ENCODE results near the gene NDUFA11.

NDUFA11 gene

DNA sequence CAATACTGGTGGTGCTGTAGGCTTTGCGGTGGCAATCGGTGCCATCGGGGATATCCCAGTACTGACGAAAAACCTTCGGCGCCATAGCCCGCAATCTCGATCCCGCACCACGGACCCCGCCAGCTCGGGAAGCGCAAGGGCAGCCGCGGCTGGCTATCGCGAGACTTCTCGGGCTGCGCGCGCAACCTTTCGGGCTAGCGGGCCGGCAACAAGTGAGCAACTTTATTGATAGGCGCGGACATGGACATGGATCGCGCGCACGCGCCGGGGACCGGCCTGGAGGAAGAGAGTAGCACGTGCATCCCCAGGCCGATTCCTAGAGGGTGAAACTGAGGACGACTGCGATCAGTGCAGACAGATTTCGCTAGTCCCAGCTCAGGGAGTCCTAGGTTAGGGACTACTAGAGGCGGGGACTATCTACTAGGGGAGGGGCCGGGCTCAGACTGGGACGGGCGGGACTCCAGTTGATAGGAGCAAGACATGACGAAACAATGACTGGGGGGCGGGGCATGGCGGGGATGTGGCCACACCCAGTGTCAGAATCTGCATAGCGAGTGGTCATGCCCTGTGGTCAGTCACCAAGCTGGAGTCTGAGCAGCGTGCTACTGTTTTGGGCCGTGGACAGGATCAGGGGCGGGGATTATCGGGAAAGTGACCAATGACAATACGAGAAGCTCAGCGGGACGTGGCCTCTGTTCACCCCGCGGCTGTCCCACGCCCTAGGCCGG, at the start of gene NDUFA11:
Gene NDUFA11 (minus strand): TSS at position 167 of the 728 bp plus-strand sequence. CDS start 82 bp downstream, at position 85.
- peak; percentile 91 to 100 (median 99) for DNase-seq

DNA sequence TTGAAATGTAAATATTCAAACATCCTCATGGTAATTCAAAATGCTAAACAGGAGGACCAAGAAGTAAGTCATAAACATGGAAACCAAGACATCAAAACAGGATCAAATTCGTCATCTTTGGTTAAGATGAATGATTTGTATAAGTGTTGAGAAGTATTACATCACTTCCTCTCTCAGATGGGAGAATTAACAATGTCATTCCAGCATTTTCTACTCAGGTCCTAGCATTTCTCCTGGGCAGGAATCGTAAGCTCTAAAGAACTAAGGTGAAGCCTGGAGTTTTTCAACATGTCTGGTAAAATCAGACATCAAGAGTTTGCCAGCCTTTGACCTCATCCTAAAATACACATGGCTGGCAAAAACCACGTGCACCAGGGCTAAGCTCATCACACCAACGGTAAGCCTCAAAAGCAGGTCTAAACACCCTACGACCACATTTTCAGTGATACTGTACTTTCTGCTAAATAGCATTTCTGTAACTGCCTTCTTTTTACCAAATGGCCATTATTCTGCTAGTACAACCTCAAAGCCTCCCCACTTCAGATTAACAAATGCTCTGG, 49.5 kb upstream of the NDUFA11 start:
- peak in 1 of 3 experiments; percentile 28 for DNase-seq

DNA sequence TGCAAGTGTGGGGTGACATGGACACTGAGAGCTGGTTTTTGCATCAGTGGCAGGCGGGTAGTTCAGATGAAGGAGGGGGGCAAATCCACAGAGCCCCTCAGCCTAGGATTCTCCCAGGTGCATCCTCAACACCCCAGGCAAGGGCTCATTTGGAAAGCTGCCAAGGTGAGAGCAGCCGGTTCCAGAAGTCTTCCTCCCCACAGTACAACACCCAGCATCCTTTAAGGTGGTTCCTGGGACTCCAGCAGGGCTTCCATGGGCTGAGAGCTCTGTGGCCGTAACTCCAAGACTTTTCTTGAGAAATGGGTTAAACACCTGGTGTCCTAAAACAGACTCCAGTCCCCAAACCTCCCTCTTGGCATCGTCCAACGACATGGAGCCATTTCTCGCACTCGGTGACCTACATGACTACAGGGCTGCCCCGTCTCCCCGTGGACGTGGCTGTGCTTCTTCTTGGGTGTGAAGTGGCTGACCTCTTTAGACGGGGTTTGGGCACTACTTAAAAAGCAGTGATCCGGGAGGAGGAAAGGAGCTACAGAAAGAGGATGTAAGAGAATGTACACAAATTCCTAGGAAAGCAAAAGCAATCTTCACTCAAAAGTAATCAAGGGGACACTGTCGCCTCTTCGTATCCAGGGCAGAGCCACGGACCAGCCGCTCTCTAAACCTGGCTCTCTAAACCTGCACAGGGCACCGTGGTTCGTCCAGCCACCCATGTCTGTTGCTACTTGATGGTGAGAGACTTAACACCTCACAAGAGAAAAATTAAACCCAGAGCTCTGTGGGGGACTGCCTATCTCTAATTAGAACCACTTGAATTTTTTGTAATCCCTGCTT, 48.8 kb upstream of the NDUFA11 start:
- peak in 2 of 3 experiments; percentile 36 to 68 for DNase-seq

DNA sequence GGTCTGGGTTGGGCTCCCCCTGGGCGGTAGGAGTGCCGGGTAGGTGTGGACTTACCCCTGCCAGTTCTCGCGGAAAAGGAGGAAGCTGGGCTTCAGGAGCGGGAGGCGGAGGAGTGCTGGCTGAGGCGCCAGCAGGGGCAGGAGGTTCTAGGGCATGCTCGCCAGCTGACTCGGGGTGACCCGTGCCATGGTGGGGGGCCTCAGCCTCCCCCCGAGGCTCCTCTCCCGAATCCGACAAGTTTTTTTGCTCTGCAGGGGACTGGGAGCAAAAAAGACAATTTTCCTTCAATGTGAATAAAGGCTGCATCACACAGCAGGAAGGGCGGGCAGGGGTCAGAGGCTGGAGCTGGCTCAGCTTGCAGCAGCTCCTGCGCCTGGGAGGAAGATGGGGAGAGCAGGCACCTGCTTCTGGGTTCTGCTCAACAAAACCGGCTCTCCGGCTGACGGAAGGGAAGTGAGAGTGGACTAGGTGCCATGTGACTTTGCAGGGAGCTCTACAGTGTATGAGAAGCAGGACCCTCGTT, 47.8 kb upstream of the NDUFA11 start:
- DNase-seq, result peak in 1 of 3 experiments; percentile 40

DNA sequence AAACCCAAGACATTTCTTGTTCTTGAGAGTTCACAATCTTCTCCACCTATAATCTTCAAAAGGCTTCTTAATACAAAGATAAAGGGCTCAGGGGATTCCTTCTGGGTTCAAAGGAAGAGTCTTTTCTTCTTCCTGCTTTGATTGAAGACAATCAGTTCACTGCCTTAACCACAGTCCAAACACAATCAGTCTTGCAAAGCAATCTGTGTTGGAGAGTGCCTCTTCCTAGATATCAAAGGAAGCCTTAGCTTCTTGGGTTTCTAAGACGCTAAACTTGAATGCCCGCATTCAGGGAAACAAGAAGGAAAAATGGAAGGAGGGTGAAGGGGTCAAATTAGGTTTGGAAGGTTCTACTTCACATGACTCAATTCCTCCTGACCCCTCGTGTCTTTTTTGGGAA, 47.2 kb upstream of the NDUFA11 start:
- DNase-seq, result no peak

DNA sequence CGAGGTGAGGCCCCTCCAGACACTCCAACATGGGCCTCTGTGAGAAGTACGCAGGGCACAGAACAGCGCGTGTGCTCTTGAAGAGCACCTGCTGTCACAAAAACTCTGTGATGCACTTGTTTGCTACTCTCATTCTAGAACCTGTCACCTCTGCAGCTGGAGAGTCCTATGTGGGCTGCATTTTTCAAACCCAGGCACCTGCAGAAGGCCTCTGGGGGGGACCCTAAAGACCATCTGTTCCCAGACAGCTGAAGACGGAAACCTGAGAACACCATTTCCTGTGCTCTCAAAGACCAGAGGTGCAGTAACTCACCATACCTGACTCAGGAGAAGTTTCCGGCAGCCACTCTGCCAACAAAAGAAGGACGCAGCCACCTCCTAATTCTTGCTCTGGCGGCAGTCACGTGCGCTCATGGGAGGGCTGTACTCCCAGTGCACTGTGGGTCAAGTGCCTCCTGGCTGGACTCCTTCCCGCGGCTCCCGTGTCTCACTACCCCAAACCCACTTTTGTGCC, 46.3 kb upstream of the NDUFA11 start:
- peak; percentile 63 to 91 (median 82) for DNase-seq

DNA sequence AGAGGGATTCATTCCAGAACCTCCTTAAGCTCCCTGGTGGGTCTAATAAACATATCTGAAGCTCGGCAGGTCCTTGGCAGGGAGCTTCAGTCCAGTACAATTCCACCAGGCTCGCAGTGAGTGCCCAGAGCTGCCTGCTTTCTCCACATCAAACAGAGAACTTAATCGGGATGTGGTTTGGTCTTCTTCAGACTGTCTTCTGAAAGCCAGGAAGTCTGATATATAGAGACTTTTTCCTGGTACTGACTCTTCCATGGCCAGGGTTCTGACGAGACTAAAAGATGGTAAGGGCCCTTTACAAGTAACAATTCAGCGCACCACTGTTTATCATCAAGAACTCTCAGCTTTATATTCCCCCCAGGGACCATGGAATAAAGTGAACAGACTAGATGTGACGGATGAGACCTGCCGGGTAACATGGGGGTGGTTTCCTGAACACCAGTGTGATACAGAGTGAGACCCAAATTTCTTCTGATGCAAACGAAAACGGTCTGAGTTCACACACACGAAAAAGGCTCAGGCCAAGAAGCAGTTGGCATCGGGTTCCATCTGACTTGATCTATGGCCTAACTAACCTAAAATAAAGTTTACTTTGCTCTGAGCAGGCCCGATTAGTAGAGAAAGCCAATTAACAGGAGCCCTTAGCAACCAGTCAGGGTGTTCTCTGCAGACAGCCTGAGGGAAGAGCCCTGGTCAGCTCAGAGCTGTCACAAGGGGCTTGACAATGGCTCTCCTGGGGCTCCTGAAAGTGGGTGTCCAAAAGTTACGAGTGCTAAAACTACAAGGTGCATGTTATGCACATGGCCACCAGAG, 45.4 kb upstream of the NDUFA11 start:
- peak in 1 of 3 experiments; percentile 71 for DNase-seq

DNA sequence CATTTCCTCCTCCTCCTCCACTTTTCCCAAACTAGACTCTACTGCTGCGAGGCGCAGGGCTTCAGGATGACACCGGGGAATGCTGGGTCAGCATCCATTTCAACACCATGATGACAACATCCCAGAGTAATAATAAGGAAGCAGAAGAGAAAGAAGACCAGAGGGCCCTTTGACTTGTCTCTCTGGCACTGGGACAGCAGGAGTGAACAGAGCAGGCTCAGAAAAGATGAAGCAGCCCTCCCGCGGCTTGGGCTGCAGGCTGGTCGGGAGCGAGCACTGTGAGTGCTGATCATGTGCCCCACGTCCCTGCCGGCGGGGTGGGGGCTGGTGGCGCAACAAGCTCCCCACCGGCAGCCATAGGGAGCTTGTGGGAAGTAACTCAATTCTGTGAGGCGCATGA, 43.8 kb upstream of the NDUFA11 start:
- no peak for DNase-seq

DNA sequence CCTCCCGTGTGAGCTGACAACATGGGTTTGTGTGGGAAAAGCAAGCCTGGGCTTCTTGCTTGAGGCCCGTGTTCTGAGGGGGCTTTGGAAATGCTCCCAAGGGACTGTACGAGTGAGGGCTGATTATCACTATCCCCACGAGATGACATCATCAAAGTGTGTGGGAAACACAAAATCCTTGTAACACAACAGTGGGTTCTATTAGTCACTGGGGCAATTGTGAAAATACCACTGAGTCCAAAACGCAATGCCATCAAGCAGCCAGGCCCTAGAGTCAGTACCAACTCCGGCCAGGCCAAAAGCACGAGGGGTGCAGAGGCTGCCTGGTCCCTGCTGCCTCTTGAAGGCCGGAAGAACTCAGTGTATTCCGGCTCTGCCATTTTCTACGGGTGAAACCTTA, 40.0 kb upstream of the NDUFA11 start:
- no peak for DNase-seq

DNA sequence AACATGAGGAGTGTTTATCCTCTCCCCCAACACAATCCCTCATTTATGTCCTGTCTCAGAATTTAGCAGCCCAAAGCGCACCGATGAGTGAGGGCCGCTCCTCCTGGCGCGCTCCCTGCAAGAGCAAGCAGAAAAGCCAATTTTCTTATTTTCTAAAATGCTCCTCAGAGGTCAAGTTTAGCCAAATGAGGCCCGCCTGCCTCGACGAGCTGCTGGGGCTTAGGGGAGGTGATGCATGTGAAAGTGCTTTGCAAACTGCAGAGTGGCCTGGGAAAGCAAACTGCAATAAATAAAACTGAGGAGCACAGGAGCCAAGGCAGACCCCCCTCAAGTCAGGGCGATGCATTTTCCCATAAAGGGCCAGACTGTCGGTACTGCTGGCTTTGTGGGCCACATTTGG, 39.5 kb upstream of the NDUFA11 start:
- no peak for DNase-seq

DNA sequence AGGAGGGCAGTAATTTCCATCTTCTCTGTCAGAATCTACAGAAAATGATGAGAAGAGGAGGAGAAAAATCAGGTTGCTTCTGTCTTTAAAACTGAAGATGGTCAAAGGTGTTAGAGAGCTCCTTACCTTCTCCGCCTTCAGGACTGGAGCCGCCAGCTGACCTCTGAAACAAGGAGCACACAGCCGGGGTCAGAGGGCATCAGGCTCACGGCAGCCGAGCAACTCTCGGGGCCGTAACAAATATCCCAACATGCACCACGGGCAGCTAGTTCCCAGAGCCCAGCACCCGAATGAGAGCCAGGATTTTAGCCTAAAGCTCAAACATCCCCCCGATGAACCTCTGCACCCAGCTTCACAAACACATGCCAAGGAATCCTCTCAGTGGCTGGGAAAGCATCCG, 38.1 kb upstream of the NDUFA11 start:
- DNase-seq, result no peak

DNA sequence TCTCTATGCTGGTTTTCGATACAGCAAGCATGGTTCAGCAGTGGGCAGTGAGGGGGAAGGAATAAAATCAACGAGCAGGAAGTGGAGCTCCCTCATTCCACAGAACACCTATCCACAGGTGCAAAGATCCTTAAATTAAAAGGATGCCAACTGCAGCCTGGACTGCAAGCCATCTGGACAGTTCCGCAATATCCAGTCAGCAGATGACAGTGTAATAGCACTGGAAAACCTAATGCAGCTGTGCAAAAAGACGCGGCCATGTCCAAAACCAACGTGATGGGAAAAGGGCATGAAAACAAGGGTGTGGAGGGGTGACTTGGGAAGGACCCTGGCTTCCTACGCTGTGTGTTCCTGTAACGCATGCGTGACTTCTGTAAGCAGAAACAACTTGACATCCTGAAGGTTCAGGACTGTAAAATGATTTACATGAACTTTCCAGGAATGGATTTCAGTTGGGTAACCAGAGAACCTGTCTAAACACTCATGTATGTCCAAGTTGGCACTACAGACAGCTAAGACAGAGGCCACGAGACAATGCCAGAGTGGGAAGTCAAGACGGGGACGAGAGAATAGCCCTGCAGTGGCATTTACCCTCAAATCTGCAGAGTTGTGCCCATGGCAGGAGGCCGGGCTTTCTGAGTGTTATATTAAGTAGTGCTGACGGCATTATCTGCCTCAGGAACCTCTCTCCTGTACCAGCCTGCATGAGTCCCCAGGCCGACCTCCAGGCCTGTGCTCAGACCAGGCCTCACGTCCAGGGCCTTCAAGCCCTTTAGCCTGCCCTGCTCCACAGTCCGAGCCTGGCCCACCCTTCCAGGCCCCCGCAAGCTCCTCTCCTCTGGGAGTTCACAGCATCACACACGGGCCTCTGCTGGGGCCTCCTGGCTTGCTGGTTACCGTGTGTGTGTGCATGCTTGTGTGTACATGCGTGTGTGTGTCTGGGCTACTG, 36.9 kb upstream of the NDUFA11 start:
- DNase-seq, result no peak

DNA sequence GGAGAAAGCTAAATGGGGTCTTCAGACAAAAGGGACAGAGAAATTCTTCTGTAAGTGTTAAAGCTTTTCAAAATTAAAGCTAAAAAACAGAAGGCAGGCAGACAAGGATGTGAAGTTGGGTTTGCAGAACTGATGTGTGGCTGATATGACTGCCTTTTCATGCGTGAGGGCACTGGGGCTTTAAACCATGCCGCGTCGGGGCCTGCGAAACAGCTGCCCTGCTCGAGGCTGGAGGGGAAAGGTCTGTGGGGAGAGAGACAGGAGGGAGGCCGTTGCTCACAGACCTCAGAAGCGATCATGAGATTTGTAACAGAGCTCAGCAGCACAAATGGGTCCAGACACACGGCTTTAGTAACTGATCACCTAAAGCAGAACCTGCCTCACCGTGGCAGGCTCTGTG, 34.0 kb upstream of the NDUFA11 start:
- DNase-seq, result no peak

DNA sequence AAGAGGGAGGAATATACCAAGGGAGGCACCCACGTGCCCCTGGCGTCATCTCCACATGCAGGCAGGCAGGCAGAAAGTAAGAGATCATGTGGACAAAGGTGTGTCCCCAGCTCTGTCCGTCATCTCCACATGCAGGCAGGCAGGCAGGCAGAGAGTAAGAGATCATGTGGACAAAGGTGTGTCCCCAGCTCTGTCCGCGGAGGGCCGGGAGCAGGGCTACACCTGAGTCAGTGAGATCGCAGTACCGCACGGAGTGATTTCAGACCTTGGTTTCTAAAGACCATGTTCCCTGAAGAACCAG, 32.7 kb upstream of the NDUFA11 start:
- DNase-seq, result no peak

DNA sequence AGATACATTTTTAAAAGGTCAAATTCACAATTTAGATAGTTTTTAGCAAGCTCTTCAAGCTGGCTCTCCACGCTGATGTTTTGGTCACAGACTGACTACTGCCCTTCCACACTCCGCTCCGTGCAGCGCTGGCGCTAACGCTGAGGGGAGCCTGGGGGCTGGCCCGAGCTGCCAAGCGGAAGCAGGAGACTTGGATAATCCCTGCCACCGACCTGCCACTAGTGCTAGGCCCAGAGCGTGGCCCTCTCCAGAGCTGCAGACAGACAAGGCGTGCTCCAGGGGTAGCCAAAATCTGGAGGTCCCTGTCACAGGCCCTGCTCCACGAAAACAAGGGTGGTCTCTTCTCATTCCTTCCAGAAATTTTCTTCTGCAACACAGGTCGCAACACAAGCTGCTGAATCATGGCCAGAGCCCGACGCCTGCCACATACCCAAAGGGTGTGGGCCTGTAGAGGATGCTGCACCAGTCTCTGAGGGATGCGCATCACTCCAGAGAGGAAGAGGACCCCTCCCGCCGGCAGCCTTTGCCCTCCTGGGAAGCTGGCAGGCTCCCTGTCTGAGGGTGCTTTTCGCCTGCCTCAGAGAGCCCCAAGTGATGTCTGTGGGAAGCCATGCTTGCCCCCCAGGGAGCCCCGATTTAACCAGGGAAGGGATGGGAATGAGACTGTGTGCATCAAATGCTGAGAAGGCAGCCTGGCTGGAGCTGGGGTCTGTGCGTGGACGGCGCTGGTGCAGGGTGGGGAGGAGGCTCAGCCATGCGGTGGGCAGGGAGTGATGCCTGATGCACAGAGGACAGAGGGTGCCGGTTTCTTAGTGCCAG, 32.1 kb upstream of the NDUFA11 start:
- DNase-seq, result no peak

DNA sequence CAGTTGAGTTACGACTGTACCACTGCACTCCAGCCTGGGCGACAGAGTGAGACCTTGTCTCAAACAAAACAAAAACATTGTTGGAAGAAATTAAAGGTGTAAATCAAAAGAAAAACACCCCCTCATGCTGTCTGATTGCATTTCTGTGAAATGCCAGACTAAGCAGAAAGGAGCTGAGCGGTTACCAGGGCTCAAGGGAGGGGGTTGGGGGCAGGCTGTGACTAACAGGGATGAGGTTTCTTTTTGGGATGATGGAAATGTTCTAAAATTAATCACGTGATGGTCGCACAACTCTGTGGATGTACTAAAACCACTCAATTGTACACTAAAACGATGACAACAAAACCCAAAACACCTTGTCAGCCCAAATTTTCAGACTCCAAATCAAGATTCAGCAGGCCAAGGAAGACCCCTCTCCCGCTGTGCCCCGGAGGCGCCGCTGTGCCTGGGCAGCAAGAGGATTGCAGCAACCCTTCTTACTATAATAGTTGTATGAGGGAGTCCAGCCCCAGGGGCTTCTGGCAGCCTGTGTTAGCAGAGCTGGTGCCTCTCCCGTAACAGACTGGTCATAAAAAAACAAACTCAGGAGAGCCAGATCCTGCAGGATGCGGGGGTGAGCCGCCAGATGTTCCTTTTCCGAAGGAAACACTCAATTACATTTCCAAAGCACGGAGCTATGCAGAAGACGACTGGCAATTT, 31.3 kb upstream of the NDUFA11 start:
- DNase-seq, result peak in 1 of 3 experiments; percentile 25

DNA sequence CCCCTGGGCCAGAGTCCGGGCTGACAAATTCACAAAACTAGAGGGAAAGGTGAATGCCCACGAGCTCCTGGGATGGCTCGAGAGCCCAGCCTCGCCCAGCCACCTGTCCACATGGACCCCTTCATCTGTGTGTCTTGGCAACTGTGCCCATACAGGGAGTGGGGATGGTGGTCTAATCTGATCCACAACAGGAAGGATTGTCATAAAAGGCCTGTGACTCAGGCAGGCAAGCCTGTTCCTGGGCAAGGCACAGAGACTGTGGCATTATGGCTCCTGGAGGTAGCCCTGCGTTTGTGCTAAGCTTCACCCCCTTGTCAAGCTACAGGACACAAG, 30.4 kb upstream of the NDUFA11 start:
- DNase-seq, result no peak

DNA sequence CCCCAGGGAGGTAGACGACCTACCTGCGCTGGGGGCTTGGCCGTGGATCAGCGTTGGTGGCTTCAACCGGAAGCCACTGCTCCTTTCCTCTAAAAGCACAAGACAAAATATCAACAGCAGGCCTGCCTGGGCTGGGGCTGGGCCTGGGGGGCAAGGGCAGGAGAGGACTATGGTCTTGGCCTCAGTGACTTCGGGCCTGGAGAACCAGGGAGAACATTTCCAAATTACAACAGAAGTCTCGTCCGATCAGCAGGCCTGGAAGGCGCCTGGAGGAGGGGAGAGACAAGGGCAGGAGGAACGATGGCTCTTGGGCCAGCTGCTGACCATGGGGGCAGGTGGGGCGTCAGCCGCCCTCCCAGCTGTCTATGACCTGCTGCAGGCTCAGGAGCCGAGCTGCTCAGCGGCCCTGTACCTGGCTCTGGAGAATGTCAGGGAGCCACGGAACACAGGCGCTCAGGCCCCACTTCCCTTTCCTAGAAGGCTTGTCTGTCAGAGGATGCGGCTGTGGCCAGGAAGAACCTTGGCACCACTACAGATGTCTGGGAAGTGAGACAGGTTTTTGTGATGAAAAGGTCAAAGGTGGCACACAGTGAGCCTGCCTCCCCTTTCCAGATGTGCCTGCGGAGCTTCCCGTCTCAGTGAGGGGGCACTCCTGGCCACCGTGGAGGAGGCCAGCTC, 29.9 kb upstream of the NDUFA11 start:
- DNase-seq, result no peak

DNA sequence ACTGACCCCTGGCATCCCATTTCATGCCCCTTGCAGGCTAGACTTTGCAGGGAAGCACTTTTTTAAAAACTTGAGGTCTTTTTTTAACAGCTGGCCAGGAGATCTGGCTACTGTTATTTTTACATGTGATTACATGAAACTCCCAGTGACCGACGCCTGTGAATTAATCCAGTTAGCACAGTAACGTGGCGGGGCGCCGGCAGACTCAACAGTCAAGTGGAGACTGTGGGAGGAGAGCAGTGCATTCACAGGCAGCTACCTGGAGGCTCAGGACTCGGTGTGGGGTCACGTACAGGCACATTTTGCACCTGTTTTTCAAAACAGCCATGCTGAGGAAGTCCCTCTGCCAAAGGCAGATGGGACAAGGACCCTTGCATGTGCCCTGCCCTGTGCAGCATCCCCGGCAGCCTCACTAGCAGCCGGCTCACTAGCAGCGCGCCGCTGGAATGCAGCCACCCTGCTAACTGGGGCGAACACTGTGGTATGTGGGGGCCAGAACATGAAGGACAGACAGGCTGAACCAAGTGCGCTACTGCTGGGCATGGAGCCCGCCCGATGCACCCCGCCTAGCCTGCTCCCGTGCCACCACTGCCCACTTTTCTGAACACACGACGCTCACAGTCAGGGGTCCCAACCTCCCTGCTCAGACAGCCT, 29.1 kb upstream of the NDUFA11 start:
- DNase-seq, result no peak
